Peyer's patch (tissue), 4 donors: ENCODE data around the gene HRH3.

Experiments
- POLR2A ChIP-seq, 2 donors: fragments of 450-650 bp; IDR thresholded peaks; one replicate each; pipeline ENCODE4 v1.5.1; 2017; ENCODE audit warnings: antibody characterized with exemption in 2 of 2, mild to moderate bottlenecking in 2 of 2, moderate library complexity in 2 of 2
- TF ChIP-seq, protein P1 (sequence below), 6 experiments: fragments of 450-650 bp in 4 of 6; fragments of 200-600 bp in 2 of 6; sonication (generic) in 1 of 6; IDR thresholded peaks; one replicate each; pipeline ENCODE4 v1.5.1; 2017 to 2019; ENCODE audit warnings: antibody characterized with exemption in 6 of 6, mild to moderate bottlenecking in 3 of 6, moderate library complexity in 1 of 6

DNA sequence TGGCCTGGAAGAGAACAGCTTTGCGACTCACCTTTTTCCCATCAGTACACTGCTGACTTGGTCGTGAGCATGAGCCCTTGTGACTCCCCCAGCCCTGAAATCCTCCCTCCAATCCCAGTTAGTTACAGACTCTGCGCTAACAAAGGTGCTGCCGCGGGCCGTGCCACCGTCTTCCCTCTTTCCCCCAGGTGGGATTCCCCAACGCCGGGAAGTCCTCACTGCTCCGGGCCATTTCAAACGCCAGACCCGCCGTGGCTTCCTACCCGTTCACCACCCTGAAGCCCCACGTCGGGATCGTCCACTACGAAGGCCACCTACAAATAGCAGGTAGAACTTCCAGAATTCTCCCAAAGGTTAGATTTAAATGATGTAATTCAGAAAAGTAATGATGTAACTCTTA is 21.1 kb downstream of the HRH3 start:
- TF ChIP-seq POLR2A (IDR thresholded peaks at IDR 0.05), result no peak
- TF ChIP-seq, protein P1, sequence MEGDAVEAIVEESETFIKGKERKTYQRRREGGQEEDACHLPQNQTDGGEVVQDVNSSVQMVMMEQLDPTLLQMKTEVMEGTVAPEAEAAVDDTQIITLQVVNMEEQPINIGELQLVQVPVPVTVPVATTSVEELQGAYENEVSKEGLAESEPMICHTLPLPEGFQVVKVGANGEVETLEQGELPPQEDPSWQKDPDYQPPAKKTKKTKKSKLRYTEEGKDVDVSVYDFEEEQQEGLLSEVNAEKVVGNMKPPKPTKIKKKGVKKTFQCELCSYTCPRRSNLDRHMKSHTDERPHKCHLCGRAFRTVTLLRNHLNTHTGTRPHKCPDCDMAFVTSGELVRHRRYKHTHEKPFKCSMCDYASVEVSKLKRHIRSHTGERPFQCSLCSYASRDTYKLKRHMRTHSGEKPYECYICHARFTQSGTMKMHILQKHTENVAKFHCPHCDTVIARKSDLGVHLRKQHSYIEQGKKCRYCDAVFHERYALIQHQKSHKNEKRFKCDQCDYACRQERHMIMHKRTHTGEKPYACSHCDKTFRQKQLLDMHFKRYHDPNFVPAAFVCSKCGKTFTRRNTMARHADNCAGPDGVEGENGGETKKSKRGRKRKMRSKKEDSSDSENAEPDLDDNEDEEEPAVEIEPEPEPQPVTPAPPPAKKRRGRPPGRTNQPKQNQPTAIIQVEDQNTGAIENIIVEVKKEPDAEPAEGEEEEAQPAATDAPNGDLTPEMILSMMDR (IDR thresholded peaks at IDR 0.05), result no peak
